ENCODE measurements around the gene SPDYC.

DNA sequence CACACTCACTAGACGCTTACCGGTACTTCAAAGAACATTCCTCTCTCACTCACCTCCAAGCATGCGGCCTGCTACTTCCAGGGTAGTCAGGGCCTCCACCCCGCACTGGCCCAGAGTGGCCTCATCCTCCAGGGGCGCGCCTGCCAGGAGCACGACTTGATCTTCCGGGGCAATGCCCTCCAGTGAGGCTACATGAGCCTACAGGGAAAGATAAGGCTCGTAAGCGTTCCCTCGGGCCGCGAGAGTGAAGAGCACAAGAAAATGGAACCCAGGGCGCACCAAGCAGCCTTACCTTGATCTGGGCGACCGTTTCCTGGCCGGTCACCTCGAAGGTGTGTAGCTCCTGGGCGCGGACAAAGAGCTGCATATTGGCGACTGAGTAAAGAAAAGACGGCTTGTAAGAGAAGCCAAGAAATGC lies 48.6 kb upstream of the SPDYC start:
- no peak for TF ChIP-seq POLR2AphosphoS5 (IDR thresholded peaks at IDR 0.05)
- TF ChIP-seq, protein P1, sequence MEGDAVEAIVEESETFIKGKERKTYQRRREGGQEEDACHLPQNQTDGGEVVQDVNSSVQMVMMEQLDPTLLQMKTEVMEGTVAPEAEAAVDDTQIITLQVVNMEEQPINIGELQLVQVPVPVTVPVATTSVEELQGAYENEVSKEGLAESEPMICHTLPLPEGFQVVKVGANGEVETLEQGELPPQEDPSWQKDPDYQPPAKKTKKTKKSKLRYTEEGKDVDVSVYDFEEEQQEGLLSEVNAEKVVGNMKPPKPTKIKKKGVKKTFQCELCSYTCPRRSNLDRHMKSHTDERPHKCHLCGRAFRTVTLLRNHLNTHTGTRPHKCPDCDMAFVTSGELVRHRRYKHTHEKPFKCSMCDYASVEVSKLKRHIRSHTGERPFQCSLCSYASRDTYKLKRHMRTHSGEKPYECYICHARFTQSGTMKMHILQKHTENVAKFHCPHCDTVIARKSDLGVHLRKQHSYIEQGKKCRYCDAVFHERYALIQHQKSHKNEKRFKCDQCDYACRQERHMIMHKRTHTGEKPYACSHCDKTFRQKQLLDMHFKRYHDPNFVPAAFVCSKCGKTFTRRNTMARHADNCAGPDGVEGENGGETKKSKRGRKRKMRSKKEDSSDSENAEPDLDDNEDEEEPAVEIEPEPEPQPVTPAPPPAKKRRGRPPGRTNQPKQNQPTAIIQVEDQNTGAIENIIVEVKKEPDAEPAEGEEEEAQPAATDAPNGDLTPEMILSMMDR (IDR thresholded peaks at IDR 0.05) = no peak
